DOHH2 (cell line): ENCODE measurements around the gene MGME1.
A peak's percentile ranks its signal among the peaks of the same experiment; 100 is the strongest.

Experiments
- H3F3A ChIP-seq: fragments of 200-600 bp; sonication (generic), shearing (Covaris generic); 2 replicates; pipeline ENCODE4 v1.6.0; 2016; ENCODE audit warnings: antibody characterized with exemption, mild to moderate bottlenecking; ENCODE audit not compliant: control insufficient read depth, insufficient read depth
- H3K27ac ChIP-seq: fragments of 200-600 bp; sonication (generic); 2 replicates; pipeline ENCODE4 v1.5.1; 2014; ENCODE audit warnings: low read depth, mild to moderate bottlenecking, low read length, moderate library complexity
- H3K27me3 ChIP-seq: fragments of 200-600 bp; sonication (generic); 2 replicates; pipeline ENCODE4 v1.6.1; 2014; ENCODE audit warnings: mild to moderate bottlenecking, low read length, mixed read lengths; ENCODE audit not compliant: control insufficient read depth
- H3K36me3 ChIP-seq: fragments of 200-600 bp; sonication (generic); 2 replicates; pipeline ENCODE4 v1.6.1; 2014; ENCODE audit warnings: mild to moderate bottlenecking, low read length, moderate library complexity, mixed read lengths; ENCODE audit not compliant: control insufficient read depth
- H3K4me1 ChIP-seq: fragments of 200-600 bp; sonication (generic); 2 replicates; pipeline ENCODE4 v1.6.1; 2014; ENCODE audit warnings: mild to moderate bottlenecking, low read length, mixed read lengths; ENCODE audit not compliant: control insufficient read depth
- H3K4me2 ChIP-seq: fragments of 200-600 bp; sonication (generic); 2 replicates; pipeline ENCODE4 v1.6.0; 2014; ENCODE audit warnings: mild to moderate bottlenecking, low read length, moderate library complexity
- H3K4me3 ChIP-seq: fragments of 200-600 bp; sonication (generic); 2 replicates; pipeline ENCODE4 v1.5.1; 2014; ENCODE audit warnings: mild to moderate bottlenecking, low read length, mixed read lengths
- H3K79me2 ChIP-seq: fragments of 200-600 bp; sonication (generic); 2 replicates; pipeline ENCODE4 v1.6.1; 2014; ENCODE audit warnings: mild to moderate bottlenecking, low read length, mixed read lengths; ENCODE audit not compliant: control insufficient read depth
- H3K9me2 ChIP-seq: fragments of 200-600 bp; sonication (generic); replicated peaks from 2 replicates; pipeline ENCODE4 v1.6.1; 2014; ENCODE audit warnings: mild to moderate bottlenecking, low read length, mixed read lengths; ENCODE audit not compliant: control insufficient read depth
- H3K9me3 ChIP-seq: fragments of 200-600 bp; sonication (generic); 2 replicates; pipeline ENCODE4 v1.6.1; 2014; ENCODE audit warnings: antibody characterized with exemption, low read length, mixed read lengths; ENCODE audit not compliant: control insufficient read depth, insufficient read depth
- H4K20me1 ChIP-seq: fragments of 200-600 bp; sonication (generic); 2 replicates; pipeline ENCODE4 v1.6.0; 2014; ENCODE audit warnings: low read depth, mild to moderate bottlenecking, antibody characterized with exemption, low read length, moderate library complexity; ENCODE audit not compliant: control insufficient read depth, insufficient read depth
- EZH2phosphoT487 ChIP-seq: fragments of 200-600 bp; sonication (generic); IDR thresholded peaks from 2 replicates; pipeline ENCODE4 v1.6.1; 2017; ENCODE audit warnings: borderline replicate concordance, mild to moderate bottlenecking, antibody characterized with exemption, low read length, moderate library complexity, mixed read lengths
- TF ChIP-seq, protein P1 (sequence below): fragments of 200-600 bp; sonication (generic); IDR thresholded peaks from one replicate; pipeline ENCODE4 v1.5.1; 2014; ENCODE audit warnings: antibody characterized with exemption, mild to moderate bottlenecking, low read depth, low read length; ENCODE audit not compliant: poor library complexity, severe bottlenecking

The MGME1 gene

GRCh38 chr20:18018100-18018499, 49.3 kb downstream of the MGME1 start:
- Histone ChIP-seq H3K4me2 (no peak overlapping the region), H3K4me3 (no peak overlapping the region), H4K20me1 (no peaks in the 10 kb centered on the region), H3K9me2 (no peaks in the 10 kb centered on the region), H3K4me1 (no peaks in the 10 kb centered on the region), H3K27ac (no peak overlapping the region), H3K79me2 (no peaks in the 10 kb centered on the region), H3K27me3 (no peaks in the 10 kb centered on the region), H3F3A (0 out of 2 replicates have a peak, but pooled peaks cover 2% of the 10 kb centered on the region), H3K9me3 (no peaks in the 10 kb centered on the region), H3K36me3 (no peaks in the 10 kb centered on the region)
- TF ChIP-seq EZH2phosphoT487, result no peak
- TF ChIP-seq, protein P1, sequence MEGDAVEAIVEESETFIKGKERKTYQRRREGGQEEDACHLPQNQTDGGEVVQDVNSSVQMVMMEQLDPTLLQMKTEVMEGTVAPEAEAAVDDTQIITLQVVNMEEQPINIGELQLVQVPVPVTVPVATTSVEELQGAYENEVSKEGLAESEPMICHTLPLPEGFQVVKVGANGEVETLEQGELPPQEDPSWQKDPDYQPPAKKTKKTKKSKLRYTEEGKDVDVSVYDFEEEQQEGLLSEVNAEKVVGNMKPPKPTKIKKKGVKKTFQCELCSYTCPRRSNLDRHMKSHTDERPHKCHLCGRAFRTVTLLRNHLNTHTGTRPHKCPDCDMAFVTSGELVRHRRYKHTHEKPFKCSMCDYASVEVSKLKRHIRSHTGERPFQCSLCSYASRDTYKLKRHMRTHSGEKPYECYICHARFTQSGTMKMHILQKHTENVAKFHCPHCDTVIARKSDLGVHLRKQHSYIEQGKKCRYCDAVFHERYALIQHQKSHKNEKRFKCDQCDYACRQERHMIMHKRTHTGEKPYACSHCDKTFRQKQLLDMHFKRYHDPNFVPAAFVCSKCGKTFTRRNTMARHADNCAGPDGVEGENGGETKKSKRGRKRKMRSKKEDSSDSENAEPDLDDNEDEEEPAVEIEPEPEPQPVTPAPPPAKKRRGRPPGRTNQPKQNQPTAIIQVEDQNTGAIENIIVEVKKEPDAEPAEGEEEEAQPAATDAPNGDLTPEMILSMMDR, result no peak

DNA sequence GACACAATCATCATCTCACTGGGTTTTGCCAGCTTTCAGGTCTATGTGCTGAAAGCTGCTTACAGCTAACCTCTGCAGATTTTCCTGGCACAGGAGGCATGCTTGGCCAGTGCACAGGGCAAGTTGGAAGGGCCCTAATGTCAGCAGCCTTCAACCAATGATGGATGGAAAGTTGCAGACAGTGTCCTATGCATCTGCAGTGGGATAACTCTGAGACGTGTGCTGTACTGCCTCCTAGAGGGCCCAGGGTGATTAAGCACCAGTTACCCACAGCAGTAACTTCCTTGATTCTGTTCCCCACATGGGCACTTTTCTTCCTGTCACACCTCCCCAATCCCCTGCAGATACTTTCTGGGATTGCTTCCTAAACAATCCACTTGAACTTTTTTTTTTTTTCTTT, 50.2 kb downstream of the MGME1 start:
- TF ChIP-seq EZH2phosphoT487, result no peak
- TF ChIP-seq, protein P1, result peak; percentile 83
- Histone ChIP-seq H3K79me2 (no peaks in the 10 kb centered on the region), H3K4me1 (no peaks in the 10 kb centered on the region), H4K20me1 (no peaks in the 10 kb centered on the region), H3K4me2 (no peak overlapping the region), H3K27me3 (no peaks in the 10 kb centered on the region), H3F3A (0 out of 2 replicates have a peak, but pooled peaks cover 2% of the 10 kb centered on the region), H3K27ac (no peak overlapping the region), H3K9me2 (no peaks in the 10 kb centered on the region), H3K9me3 (no peaks in the 10 kb centered on the region), H3K36me3 (no peaks in the 10 kb centered on the region), H3K4me3 (no peak overlapping the region)

DNA sequence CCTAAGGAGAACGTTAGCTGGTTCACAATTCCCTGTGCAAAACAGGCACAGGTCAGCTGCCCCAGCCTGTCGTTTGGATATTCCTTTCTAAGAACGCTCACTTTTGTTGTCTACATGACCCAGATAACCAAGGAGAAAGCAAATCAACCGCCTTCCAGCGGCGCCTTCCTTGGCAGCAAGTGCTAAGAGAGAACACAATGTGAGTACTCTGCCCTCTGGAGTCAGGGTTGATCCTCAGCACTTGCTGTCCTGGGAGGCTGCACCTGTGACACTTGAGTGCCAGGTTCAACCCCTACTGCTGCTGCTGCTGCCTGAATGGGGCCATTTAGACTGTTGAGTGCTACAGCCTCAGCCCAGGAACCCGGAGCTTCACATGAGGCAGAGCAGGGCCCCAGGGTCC, 52.1 kb downstream of the MGME1 start:
- no peaks in the 10 kb centered on the region for H3K9me2 ChIP-seq
- no peak overlapping the region for H3K27ac ChIP-seq
- H3K9me3 ChIP-seq, result no peaks in the 10 kb centered on the region
- no peaks in the 10 kb centered on the region for H3K36me3 ChIP-seq
- H3K4me2 ChIP-seq, result no peak overlapping the region
- no peaks in the 10 kb centered on the region for H3K79me2 ChIP-seq
- TF ChIP-seq, protein P1, result no peak
- no peak for TF ChIP-seq EZH2phosphoT487
- H4K20me1 ChIP-seq, result no peaks in the 10 kb centered on the region
- 0 out of 2 replicates have a peak, but pooled peaks cover 2% of the 10 kb centered on the region for H3F3A ChIP-seq
- no peak overlapping the region for H3K4me3 ChIP-seq
- H3K27me3 ChIP-seq, result no peaks in the 10 kb centered on the region
- no peaks in the 10 kb centered on the region for H3K4me1 ChIP-seq
